Right lobe of liver (tissue), 6 donors: ENCODE data around the gene PCK2. TPM values are rescaled to one million over a fixed set of nuclear protein-coding genes. Genes with fewer than 3 reads are reported as not detected.

ENCODE experiments used
- ATAC-seq, 4 donors: fragments of 200-7000 bp; cut with Tn5 transposase; one replicate each; pipeline ENCODE4 v1.9.1; 2020; ENCODE audit warnings: mild to moderate bottlenecking in 4 of 4, moderate library complexity in 4 of 4
- DNase-seq, 3 donors: peaks; one replicate each; pipeline ENCODE4 v3.0.0-alpha.2; 2020
- H3K27ac ChIP-seq, 3 donors: fragments of 200-600 bp; one replicate each; pipeline ENCODE4 v1.8.0; 2022
- H3K27me3 ChIP-seq, 2 donors: fragments of 200-600 bp; one replicate each; pipeline ENCODE4 v1.8.0; 2022
- H3K36me3 ChIP-seq, 4 donors: fragments of 200-600 bp; sonication (generic) in 1 of 4; one replicate each; pipeline versions ENCODE4 v1.5.1 to v1.8.0; 2017 to 2022; ENCODE audit warnings: control low read depth in 1 of 4
- H3K4me1 ChIP-seq, 4 donors: fragments of 200-600 bp; sonication (generic) in 1 of 4; one replicate each; pipeline versions ENCODE4 v1.5.1 to v1.8.0; 2017 to 2022; ENCODE audit warnings: control low read depth in 1 of 4
- H3K4me3 ChIP-seq, 3 donors: fragments of 200-600 bp; one replicate each; pipeline ENCODE4 v1.8.0; 2022
- H3K9me3 ChIP-seq, 4 donors: fragments of 200-600 bp; sonication (generic) in 1 of 4; one replicate each; pipeline versions ENCODE4 v1.5.1 to v1.8.0; 2017 to 2022; ENCODE audit warnings: control low read depth in 1 of 4
- CTCF ChIP-seq, 4 donors: fragments of 200-600 bp in 3 of 4; fragments of 450-650 bp in 1 of 4; IDR thresholded peaks; one replicate each; pipeline versions ENCODE4 v1.5.1 to v1.8.0; 2016 to 2022; ENCODE audit warnings: antibody characterized with exemption in 4 of 4, mild to moderate bottlenecking in 2 of 4
- POLR2A ChIP-seq: fragments of 450-650 bp; IDR thresholded peaks from one replicate; pipeline ENCODE4 v1.6.1; 2017; ENCODE audit warnings: antibody characterized with exemption, mild to moderate bottlenecking
- WGBS: methylation state at CpG from one replicate; pipeline ENCODE4 v1.1.6; 2018; ENCODE audit warnings: low coverage, low lambda C conversion rate; ENCODE audit not compliant: insufficient coverage; ENCODE audit errors: missing lambda C conversion rate; 5-methylcytosine and 5-hydroxymethylcytosine counted together
- intact Hi-C, 2 donors: fragments of 100-400 bp; cut with DNase I; formaldehyde crosslinking; loops; one replicate each; pipeline versions ENCODE4 v1.11.2 to v1.14.1; 2022
- total RNA-seq, 6 experiments: library from RNA; depleted of rRNA in 2 of 6; stranded (reverse); fragments of >200 nt in 2 of 6; fragmentation: NEBNext Ultra II Directional in 3 of 6; extraction: Animal tissue kit (Norgen Biotek cat#: 25700) in 3 of 6; gene quantifications; one replicate each; pipeline versions ENCODE4 v1.1.0 to v1.2.4, GENCODE V29; 2016 to 2023
- donor health status: DM: no; HTN: yes; CAD: no.
- donor health status: DM: no; HTN: no; CAD: no.
- donor health status: DM: no; HTN: no; CAD: no.
- donor health status: DM: no; HTN: yes; CAD: no.
- donor health status: DM: no; HTN: yes; CAD: no.

PCK2 gene
- total RNA-seq, 6 experiments from 2014 or later = 124 to 615 (median 240) TPM

GRCh38 chr14:24086193-24086955 lies 7.7 kb upstream of the PCK2 start:
- DNase-seq (no peak), ATAC-seq (no peak)
- peaks cover 0 to 7% (median 3%) of the 10 kb centered on the region in 4 donors for H3K4me1 ChIP-seq
- H3K36me3 ChIP-seq = no peaks in the 10 kb centered on the region
- intact Hi-C loops = no loop called here
- 95% methylated on average over 3 of the region's 3 CpGs for WGBS
- no peaks in the 10 kb centered on the region for H3K27me3 ChIP-seq
- H3K9me3 ChIP-seq = no peaks in the 10 kb centered on the region
- H3K27ac ChIP-seq = no peak overlapping the region
- TF ChIP-seq POLR2A (no peak), CTCF (IDR thresholded peaks at IDR 0.05) (no peak)
- H3K4me3 ChIP-seq = no peak overlapping the region

GRCh38 chr14:24087004-24087403 lies 7.1 kb upstream of the PCK2 start:
- Histone ChIP-seq H3K4me3 (no peak overlapping the region), H3K9me3 (no peaks in the 10 kb centered on the region), H3K4me1 (peaks cover 0 to 10% (median under 1%) of the 10 kb centered on the region in 4 donors), H3K27me3 (no peaks in the 10 kb centered on the region), H3K27ac (no peak overlapping the region), H3K36me3 (no peaks in the 10 kb centered on the region)
- no peak for DNase-seq
- intact Hi-C loops = no loop called here
- TF ChIP-seq POLR2A = no peak
- TF ChIP-seq CTCF (IDR thresholded peaks at IDR 0.05) = no peak
- no peak for ATAC-seq
- WGBS = no CpG with 5 or more reads among the region's 1 CpG

- no peak for DNase-seq
- Histone ChIP-seq H3K4me3 (no peak overlapping the region), H3K27me3 (no peaks in the 10 kb centered on the region), H3K36me3 (no peaks in the 10 kb centered on the region), H3K27ac (no peak overlapping the region), H3K4me1 (peaks cover 0 to 18% (median 4%) of the 10 kb centered on the region in 4 donors), H3K9me3 (no peaks in the 10 kb centered on the region)
- no peak for TF ChIP-seq POLR2A
- TF ChIP-seq CTCF (IDR thresholded peaks at IDR 0.05) = no peak
- WGBS = 29% methylated on average over 1 of the region's 2 CpGs
- intact Hi-C loops = no loop called here
- no peak for ATAC-seq
Measured at GRCh38 chr14:24088095-24088494, 6.0 kb upstream of the PCK2 start.

- 70% methylated on average over 5 of the region's 6 CpGs for WGBS
- H3K4me3 ChIP-seq = no peak overlapping the region
- no peak overlapping the region for H3K27ac ChIP-seq
- intact Hi-C loops = loop anchor here (5.0 to 10.0 kb wide), 2 partner anchors 33 to 65 kb away; no protein-coding TSS in a partner anchor
- H3K27me3 ChIP-seq = no peaks in the 10 kb centered on the region
- H3K9me3 ChIP-seq = no peaks in the 10 kb centered on the region
- no peak for DNase-seq
- no peak for ATAC-seq
- no peak for TF ChIP-seq POLR2A
- no peak for TF ChIP-seq CTCF (IDR thresholded peaks at IDR 0.05)
- H3K4me1 ChIP-seq = peaks cover 0 to 22% (median 7%) of the 10 kb centered on the region in 4 donors
- H3K36me3 ChIP-seq = no peaks in the 10 kb centered on the region
Measured at GRCh38 chr14:24089890-24090289, 4.2 kb upstream of the PCK2 start.
